Muscle of arm (tissue), 12 donors: ENCODE results near the gene RPS25. TPM values are rescaled to one million over a fixed set of nuclear protein-coding genes. Genes with fewer than 3 reads are reported as not detected.
"Not testable (repeated sequence)": the region's sequence is repeated elsewhere in the genome, so short reads cannot be mapped to it uniquely, and the experiment has no call there.

Source experiments
- DNase-seq: peaks from one replicate; pipeline ENCODE4 v3.0.0-alpha.2; 2013
- polyA plus RNA-seq, 12 donors: library from polyadenylated mRNA; unstranded; fragments of 120-200 nt; gene quantifications; one replicate each; pipeline ENCODE4 v1.2.1, GENCODE V29; 2013; ENCODE audit not compliant: insufficient read length in 12 of 12

Gene RPS25
- polyA plus RNA-seq, 12 donors: 1,508 to 2,787 (median 1,692) TPM; not detected in 1

DNA sequence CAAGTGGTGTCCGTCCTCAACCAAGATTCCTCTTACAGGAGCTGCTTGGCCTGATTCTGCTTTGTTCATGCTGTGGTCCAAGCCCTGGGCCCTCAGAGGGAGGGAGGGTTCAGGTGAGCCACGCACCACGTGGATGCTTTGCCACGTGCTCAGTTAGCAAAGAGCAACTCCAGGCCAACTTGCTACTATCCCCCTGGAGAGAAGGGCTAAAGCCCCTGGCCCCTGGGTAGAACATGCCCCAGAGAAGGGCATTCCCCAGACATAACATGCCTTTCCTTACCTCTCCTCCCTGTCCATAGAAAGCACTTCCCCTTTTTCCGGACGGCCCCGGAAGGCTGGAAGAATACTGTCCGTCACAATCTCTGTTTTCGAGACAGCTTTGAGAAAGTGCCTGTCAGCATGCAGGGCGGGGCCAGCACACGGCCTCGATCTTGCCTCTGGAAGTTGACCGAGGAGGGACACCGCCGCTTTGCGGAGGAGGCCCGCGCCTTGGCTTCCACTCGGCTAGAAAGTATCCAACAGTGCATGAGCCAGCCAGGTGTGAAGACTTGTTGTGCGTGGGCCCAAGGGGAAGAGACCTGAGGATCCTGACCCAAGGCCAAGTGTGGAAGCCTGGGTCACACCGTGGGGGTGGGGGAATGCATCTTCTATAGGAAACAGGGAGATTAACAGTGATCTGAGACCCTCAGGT, 37.8 kb downstream of the RPS25 start:
- no peak for DNase-seq

DNA sequence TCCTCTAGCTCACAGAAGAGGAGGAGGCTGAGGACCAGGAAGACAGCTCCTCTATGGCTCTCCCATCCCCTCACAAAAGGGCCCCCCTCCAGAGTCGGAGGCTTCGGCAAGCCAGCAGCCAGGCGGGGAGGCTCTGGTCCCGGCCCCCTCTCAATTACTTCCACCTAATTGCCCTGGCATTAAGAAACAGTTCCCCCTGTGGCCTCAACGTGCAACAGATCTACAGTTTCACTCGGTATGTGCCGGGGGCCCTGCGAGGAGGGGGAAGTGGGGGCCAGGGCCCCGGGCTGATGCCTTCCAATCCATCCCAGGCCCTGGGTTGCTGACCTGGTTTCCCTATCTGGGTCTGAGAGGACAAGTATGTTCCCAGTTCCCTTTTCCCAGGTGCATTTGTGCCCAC, 38.7 kb downstream of the RPS25 start:
- DNase-seq: no peak

DNA sequence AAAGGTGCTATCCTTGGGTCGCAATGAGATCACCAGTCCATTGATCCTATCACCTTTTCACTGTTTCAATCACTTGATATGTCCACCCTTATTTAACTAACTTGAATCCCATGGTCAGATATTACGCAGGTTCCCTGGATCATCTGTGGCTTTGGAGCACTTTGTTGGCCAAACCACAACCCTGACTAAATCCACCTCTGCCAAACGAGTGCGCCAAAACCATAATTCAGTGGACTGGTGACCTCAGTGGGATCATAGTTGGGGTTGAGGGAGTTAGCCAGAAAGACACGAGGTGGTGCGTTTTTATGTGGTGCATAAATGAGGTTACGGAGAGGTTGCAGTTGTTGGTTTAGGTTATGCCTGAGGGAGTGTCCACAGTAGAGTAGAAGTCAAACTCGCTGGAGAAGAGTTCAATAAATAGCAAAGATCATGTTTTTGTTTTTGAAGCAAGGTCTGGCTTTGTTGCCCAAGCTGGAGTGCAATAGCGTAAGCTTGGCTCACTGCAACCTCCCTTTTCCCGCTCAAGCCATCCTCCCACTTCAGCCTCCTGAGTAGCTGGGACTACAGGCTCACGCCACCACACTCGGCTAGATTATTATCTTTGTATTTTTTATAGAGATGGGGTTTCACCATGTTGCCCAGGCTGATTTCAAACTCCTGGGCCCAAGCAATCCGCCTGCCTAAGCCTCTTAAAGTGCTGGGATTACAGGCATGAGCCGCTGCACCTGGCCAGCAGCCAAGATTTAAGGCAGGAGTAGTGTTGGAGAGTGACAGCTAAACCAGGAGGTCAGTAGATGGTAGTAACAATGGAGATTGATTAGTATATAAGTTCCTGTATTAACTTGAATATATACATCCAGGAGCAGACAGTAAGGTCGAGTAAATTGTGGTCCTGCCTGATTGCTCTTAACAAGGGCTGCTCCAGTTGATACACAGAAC, 42.1 kb downstream of the RPS25 start:
- DNase-seq: no peak

DNA sequence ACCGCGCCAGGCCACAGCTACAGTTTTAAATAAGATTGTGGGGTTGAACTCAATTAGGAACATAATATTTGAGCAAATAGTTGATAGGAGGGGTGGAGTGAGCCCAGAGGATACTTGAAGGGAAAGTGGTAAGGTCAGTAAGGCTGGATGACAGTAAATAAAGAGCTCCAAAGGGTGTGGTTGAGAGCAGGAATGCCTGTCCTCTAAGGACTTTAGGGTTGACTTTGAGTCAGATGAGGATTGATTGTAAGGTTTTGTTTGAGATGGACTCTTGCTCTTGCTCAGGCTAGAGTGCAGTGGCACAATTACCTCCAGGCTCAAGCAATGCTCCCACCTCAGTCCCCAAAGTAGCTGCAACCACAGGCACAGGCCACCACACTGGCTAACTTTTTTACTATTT, 44.2 kb downstream of the RPS25 start:
- no peak for DNase-seq

DNA sequence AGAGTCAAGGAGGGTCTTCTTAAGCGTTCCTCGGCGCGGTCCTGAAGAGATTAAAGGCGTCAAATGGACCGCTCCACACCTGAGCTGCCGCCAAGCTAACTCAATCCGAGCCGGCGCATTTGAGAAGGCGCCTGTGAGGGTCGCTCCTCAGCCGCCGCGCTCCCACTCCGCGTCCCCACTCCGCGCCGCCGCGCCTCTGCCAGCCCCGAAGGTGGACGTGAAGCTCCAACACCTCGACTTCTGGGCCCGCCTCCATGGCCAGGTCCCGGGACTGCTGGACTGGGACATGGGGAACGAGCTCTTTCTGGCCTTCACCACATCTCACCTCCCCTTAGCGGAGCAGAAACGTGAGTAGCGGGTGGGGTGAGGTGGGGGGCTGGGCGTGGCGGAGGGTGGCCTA, 46.5 kb downstream of the RPS25 start, which contains the start of gene FOXR1:
TSS of gene FOXR1 (plus strand) at position 116 of the 400 bp plus-strand sequence. CDS start at position 287, 171 bp downstream.
- DNase-seq: no peak

DNA sequence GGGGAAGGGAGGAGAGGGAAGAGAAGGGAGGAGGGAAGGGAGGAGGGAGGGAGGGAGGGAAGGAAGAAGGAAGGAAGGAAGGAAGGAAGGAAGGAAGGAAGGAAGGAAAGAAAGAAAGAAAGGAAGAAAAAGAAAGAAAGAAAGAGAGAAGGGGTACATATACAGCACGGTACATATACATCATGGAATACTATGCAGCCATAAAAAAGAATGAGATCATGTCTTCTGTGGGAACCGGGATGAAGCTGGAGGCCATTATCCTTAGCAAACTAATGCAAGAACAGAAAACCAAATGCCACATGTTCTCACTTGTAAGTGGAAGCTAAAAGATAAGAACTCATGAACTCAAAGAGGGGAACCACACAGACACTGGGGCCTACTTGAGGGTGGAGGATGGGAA, 48.6 kb downstream of the RPS25 start:
- DNase-seq: not testable (repeated sequence)

Other genes starting within 250 kb of the RPS25 start
- gene DDX6, start 227.2 kb downstream of the RPS25 start, polyA plus RNA-seq: 100 to 1,000 TPM in 2 of 12 donors, 10 to 100 TPM in 10; 68.5 to 523 (median 88.0) TPM
- gene CXCR5, start 134.5 kb downstream of the RPS25 start, polyA plus RNA-seq: under 1 TPM in 3 of 12 donors, not detected in 9; 0.06 to 0.13 (median 0.10) TPM
- gene BCL9L, start 92.4 kb downstream of the RPS25 start, polyA plus RNA-seq: 100 to 1,000 TPM in 2 of 12 donors, 10 to 100 TPM in 9, not detected in 1; 50.0 to 169 (median 60.6) TPM
- gene UPK2, start 62.0 kb downstream of the RPS25 start, polyA plus RNA-seq: 1 to 10 TPM in 7 of 12 donors, under 1 TPM in 3, not detected in 2; 0.81 to 7.4 (median 1.1) TPM
- under 1 TPM in 1 of 12 donors, not detected in 11; 0.48 TPM for gene FOXR1, start 46.6 kb downstream of the RPS25 start, polyA plus RNA-seq
- gene CENATAC, start 20.2 kb downstream of the RPS25 start, polyA plus RNA-seq: 10 to 100 TPM in 8 of 12 donors, 1 to 10 TPM in 3, not detected in 1; 8.2 to 45.2 (median 17.7) TPM
- 10 to 100 TPM in 11 of 12 donors, not detected in 1; 29.6 to 57.1 (median 44.7) TPM for gene TRAPPC4, start 423 bp upstream of the RPS25 start, polyA plus RNA-seq
- 10 to 100 TPM in 7 of 12 donors, 1 to 10 TPM in 4, not detected in 1; 9.3 to 30.8 (median 10.5) TPM for gene SLC37A4, start 12.5 kb upstream of the RPS25 start, polyA plus RNA-seq
- 10 to 100 TPM in 11 of 12 donors, not detected in 1; 35.2 to 51.0 (median 45.0) TPM for gene HYOU1, start 38.9 kb upstream of the RPS25 start, polyA plus RNA-seq
- gene VPS11, start 49.5 kb upstream of the RPS25 start, polyA plus RNA-seq: 10 to 100 TPM in 11 of 12 donors, not detected in 1; 23.7 to 46.6 (median 31.5) TPM
- 10 to 100 TPM in 10 of 12 donors, not detected in 2; 18.2 to 30.4 (median 22.2) TPM for gene HMBS, start 66.5 kb upstream of the RPS25 start, polyA plus RNA-seq
- gene DPAGT1, start 83.5 kb upstream of the RPS25 start, polyA plus RNA-seq: 10 to 100 TPM in 11 of 12 donors, not detected in 1; 22.4 to 65.5 (median 32.2) TPM
- gene C2CD2L, start 89.0 kb upstream of the RPS25 start, polyA plus RNA-seq: 10 to 100 TPM in 2 of 12 donors, 1 to 10 TPM in 9, not detected in 1; 5.5 to 25.2 (median 7.3) TPM
- gene HINFP, start 103.2 kb upstream of the RPS25 start, polyA plus RNA-seq: 10 to 100 TPM in 11 of 12 donors, not detected in 1; 14.1 to 28.4 (median 18.9) TPM
- gene ABCG4, start 130.7 kb upstream of the RPS25 start, polyA plus RNA-seq: under 1 TPM in 10 of 12 donors, not detected in 2; 0.16 to 0.52 (median 0.29) TPM
- gene NLRX1, start 150.4 kb upstream of the RPS25 start, polyA plus RNA-seq: 10 to 100 TPM in 9 of 12 donors, 1 to 10 TPM in 2, not detected in 1; 9.1 to 18.3 (median 11.6) TPM
- 10 to 100 TPM in 1 of 12 donors, under 1 TPM in 7, not detected in 4; 0.05 to 19.9 (median 0.22) TPM for gene NHERF4, start 167.1 kb upstream of the RPS25 start, polyA plus RNA-seq
- 10 to 100 TPM in 11 of 12 donors, not detected in 1; 11.1 to 16.4 (median 13.5) TPM for gene CBL, start 188.0 kb upstream of the RPS25 start, polyA plus RNA-seq